ENCODE measurements around the gene IRS1.

DNA sequence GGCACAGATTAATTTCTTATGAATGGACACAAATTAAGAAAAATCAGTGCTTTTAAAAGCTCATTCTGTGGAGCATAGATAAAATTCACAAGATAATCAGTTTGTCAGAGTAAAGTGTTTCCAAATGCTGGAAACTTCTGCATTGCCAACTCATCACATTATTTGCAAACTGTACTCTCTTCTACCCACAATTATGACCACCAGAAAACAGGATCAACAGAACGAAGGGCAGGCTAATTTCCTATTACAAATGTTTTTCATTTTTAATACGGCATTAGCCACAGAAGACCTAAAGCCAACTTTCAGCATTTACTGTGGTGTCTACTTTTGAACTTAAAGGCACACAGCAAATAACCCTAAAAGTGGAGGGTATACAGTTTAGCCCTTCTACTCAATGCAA lies 6.0 kb downstream of the IRS1 start:
- TF ChIP-seq CTCF (conservative IDR thresholded peaks at IDR 0.05; ENCODE audit: low read depth, low read length) (no peak), EZH2 (IDR thresholded peaks at IDR 0.05; ENCODE audit: low read length, unreplicated experiment) (no peak), EZH2phosphoT487 (IDR thresholded peaks at IDR 0.05; ENCODE audit: borderline replicate concordance, low read length) (no peak)

Measured in PC-3 (cell line).